Osteocyte (in vitro differentiated cells): ENCODE results near the gene SLC16A5. TPM values are rescaled to one million over a fixed set of nuclear protein-coding genes. Genes with fewer than 3 reads are reported as not detected.

Source experiments
- DNase-seq: peaks from one replicate; pipeline ENCODE4 v3.0.0; 2021; ENCODE audit warnings: mixed read lengths; ENCODE audit not compliant: unreplicated experiment; ENCODE audit errors: extremely low spot score
- H3K27ac Mint-ChIP-seq: one replicate; pipeline ENCODE4 v1.8.0; 2021; ENCODE audit warnings: mild to moderate bottlenecking, mixed read lengths; ENCODE audit not compliant: unreplicated experiment
- H3K27me3 Mint-ChIP-seq: one replicate; pipeline ENCODE4 v1.8.0; 2021; ENCODE audit warnings: mixed read lengths; ENCODE audit not compliant: unreplicated experiment
- H3K36me3 Mint-ChIP-seq: one replicate; pipeline ENCODE4 v1.8.0; 2021; ENCODE audit warnings: mixed read lengths; ENCODE audit not compliant: unreplicated experiment
- H3K4me1 Mint-ChIP-seq: one replicate; pipeline ENCODE4 v1.8.0; 2021; ENCODE audit warnings: mixed read lengths; ENCODE audit not compliant: unreplicated experiment
- H3K4me3 Mint-ChIP-seq: one replicate; pipeline ENCODE4 v1.8.0; 2021; ENCODE audit warnings: mild to moderate bottlenecking, moderate library complexity, mixed read lengths; ENCODE audit not compliant: unreplicated experiment
- H3K9me3 Mint-ChIP-seq: one replicate; pipeline ENCODE4 v1.8.0; 2021; ENCODE audit warnings: mixed read lengths; ENCODE audit not compliant: unreplicated experiment
- CTCF ChIP-seq: fragments of 200-600 bp; sonication (generic); IDR thresholded peaks from 2 replicates; pipeline ENCODE4 v1.5.0; 2021; ENCODE audit warnings: antibody characterized with exemption, mild to moderate bottlenecking, moderate library complexity
- total RNA-seq: library from RNA; stranded (reverse); gene quantifications from 2 replicates; pipeline ENCODE4 v1.2.1, GENCODE V29; 2021

SLC16A5 gene
- total RNA-seq, 1 donor from 2014 or later = 7.0 TPM

GRCh38 chr17:75061618-75062017 is 26.1 kb upstream of the SLC16A5 start:
- no peaks in the 10 kb centered on the region for H3K9me3 Mint-ChIP-seq
- no peak for DNase-seq
- no peak for TF ChIP-seq CTCF
- no peak overlapping the region for H3K4me3 Mint-ChIP-seq
- no peaks in the 10 kb centered on the region for H3K27me3 Mint-ChIP-seq
- H3K27ac Mint-ChIP-seq = no peak overlapping the region
- peaks cover 10% of the 10 kb centered on the region for H3K4me1 Mint-ChIP-seq
- H3K36me3 Mint-ChIP-seq = peaks cover 25% of the 10 kb centered on the region

- H3K36me3 Mint-ChIP-seq = peaks cover 21% of the 10 kb centered on the region
Measured at GRCh38 chr17:75063201-75063600, 24.6 kb upstream of the SLC16A5 start.

GRCh38 chr17:75063626-75064025 is 24.1 kb upstream of the SLC16A5 start:
- Mint-ChIP-seq H3K27ac (no peak overlapping the region), H3K4me3 (no peak overlapping the region), H3K9me3 (no peaks in the 10 kb centered on the region), H3K36me3 (peaks cover 21% of the 10 kb centered on the region), H3K4me1 (peaks cover 12% of the 10 kb centered on the region), H3K27me3 (no peaks in the 10 kb centered on the region)
- DNase-seq = no peak
- no peak for TF ChIP-seq CTCF

More at GRCh38 chr17:75063201-75063600, 24.6 kb upstream of the SLC16A5 start:
- Mint-ChIP-seq H3K27me3 (no peaks in the 10 kb centered on the region), H3K4me1 (peaks cover 12% of the 10 kb centered on the region), H3K4me3 (no peak overlapping the region), H3K9me3 (no peaks in the 10 kb centered on the region), H3K27ac (no peak overlapping the region)
- no peak for TF ChIP-seq CTCF
- no peak for DNase-seq

GRCh38 chr17:75064040-75064439 is 23.7 kb upstream of the SLC16A5 start:
- DNase-seq = no peak
- H3K4me3 Mint-ChIP-seq = no peak overlapping the region
- H3K27ac Mint-ChIP-seq = no peak overlapping the region
- no peaks in the 10 kb centered on the region for H3K27me3 Mint-ChIP-seq
- H3K4me1 Mint-ChIP-seq = peaks cover 12% of the 10 kb centered on the region
- peaks cover 21% of the 10 kb centered on the region for H3K36me3 Mint-ChIP-seq
- TF ChIP-seq CTCF = no peak
- no peaks in the 10 kb centered on the region for H3K9me3 Mint-ChIP-seq

GRCh38 chr17:75064460-75064859 is 23.3 kb upstream of the SLC16A5 start:
- DNase-seq = no peak
- Mint-ChIP-seq H3K4me3 (no peak overlapping the region), H3K4me1 (peaks cover 10% of the 10 kb centered on the region), H3K9me3 (no peaks in the 10 kb centered on the region), H3K36me3 (peaks cover 21% of the 10 kb centered on the region), H3K27me3 (no peaks in the 10 kb centered on the region), H3K27ac (no peak overlapping the region)
- no peak for TF ChIP-seq CTCF
